Esophagus squamous epithelium (tissue), 5 donors: ENCODE data around the gene RBM12. TPM values are rescaled to one million over a fixed set of nuclear protein-coding genes. Genes with fewer than 3 reads are reported as not detected.
"Not testable (repeated sequence)": the region's sequence is repeated elsewhere in the genome, so short reads cannot be mapped to it uniquely, and the experiment has no call there.

Experiments
- DNase-seq: peaks from one replicate; lab custom pipeline; 2025; lab: John Stamatoyannopoulos, UW
- H3K27ac ChIP-seq, 4 donors: fragments of 200-600 bp; sonication (generic); one replicate each; pipeline ENCODE4 v1.5.1; 2016 to 2019; ENCODE audit warnings: mild to moderate bottlenecking in 1 of 4
- H3K27me3 ChIP-seq, 4 donors: fragments of 200-600 bp; sonication (generic); 1 replicate in 3 of 4; 2 replicates in 1 of 4; pipeline versions ENCODE4 v1.5.1 to v1.6.0; 2017 to 2021; ENCODE audit warnings: antibody characterized with exemption in 1 of 4
- H3K36me3 ChIP-seq, 3 donors: fragments of 200-600 bp; sonication (generic); one replicate each; pipeline ENCODE4 v1.5.1; 2016 to 2019
- H3K4me1 ChIP-seq, 3 donors: fragments of 200-600 bp; sonication (generic); one replicate each; pipeline ENCODE4 v1.5.1; 2017 to 2019
- H3K4me3 ChIP-seq, 4 donors: fragments of 200-600 bp; sonication (generic); 1 replicate in 3 of 4; 2 replicates in 1 of 4; pipeline ENCODE4 v1.5.1; 2016 to 2019; ENCODE audit warnings: mild to moderate bottlenecking in 2 of 4, moderate library complexity in 1 of 4
- H3K9me3 ChIP-seq, 3 donors: fragments of 200-600 bp; sonication (generic); one replicate each; pipeline ENCODE4 v1.5.1; 2016 to 2019
- POLR2A ChIP-seq, 4 donors: fragments of 450-650 bp; IDR thresholded peaks; one replicate each; pipeline ENCODE4 v1.6.1; 2017; ENCODE audit warnings: antibody characterized with exemption in 4 of 4, mild to moderate bottlenecking in 4 of 4, moderate library complexity in 3 of 4
- WGBS, 2 donors: methylation state at CpG; one replicate each; pipeline ENCODE4 v1.1.5; 2018; 5-methylcytosine and 5-hydroxymethylcytosine counted together
- intact Hi-C: fragments of 100-400 bp; cut with DNase I; formaldehyde crosslinking; loops from one replicate; pipeline ENCODE4 v1.15.0; 2022
- total RNA-seq, 4 donors: library from RNA; depleted of rRNA; stranded (reverse); fragments of >200 nt; gene quantifications; one replicate each; pipeline ENCODE4 v1.1.0, GENCODE V29; 2016
- TF ChIP-seq, protein P1 (sequence below), 6 experiments: fragments of 450-650 bp in 4 of 6; fragments of 200-600 bp in 2 of 6; sonication (generic) in 2 of 6; IDR thresholded peaks; one replicate each; pipeline ENCODE4 v1.5.1; 2016 to 2019; ENCODE audit warnings: antibody characterized with exemption in 6 of 6, mild to moderate bottlenecking in 4 of 6, moderate library complexity in 4 of 6
- donor health status: DM: yes; HTN: yes; CAD: no.

RBM12 gene, protein sequence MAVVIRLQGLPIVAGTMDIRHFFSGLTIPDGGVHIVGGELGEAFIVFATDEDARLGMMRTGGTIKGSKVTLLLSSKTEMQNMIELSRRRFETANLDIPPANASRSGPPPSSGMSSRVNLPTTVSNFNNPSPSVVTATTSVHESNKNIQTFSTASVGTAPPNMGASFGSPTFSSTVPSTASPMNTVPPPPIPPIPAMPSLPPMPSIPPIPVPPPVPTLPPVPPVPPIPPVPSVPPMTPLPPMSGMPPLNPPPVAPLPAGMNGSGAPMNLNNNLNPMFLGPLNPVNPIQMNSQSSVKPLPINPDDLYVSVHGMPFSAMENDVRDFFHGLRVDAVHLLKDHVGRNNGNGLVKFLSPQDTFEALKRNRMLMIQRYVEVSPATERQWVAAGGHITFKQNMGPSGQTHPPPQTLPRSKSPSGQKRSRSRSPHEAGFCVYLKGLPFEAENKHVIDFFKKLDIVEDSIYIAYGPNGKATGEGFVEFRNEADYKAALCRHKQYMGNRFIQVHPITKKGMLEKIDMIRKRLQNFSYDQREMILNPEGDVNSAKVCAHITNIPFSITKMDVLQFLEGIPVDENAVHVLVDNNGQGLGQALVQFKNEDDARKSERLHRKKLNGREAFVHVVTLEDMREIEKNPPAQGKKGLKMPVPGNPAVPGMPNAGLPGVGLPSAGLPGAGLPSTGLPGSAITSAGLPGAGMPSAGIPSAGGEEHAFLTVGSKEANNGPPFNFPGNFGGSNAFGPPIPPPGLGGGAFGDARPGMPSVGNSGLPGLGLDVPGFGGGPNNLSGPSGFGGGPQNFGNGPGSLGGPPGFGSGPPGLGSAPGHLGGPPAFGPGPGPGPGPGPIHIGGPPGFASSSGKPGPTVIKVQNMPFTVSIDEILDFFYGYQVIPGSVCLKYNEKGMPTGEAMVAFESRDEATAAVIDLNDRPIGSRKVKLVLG
- 10 to 100 TPM; 14.2 to 35.5 (median 30.0) TPM for total RNA-seq

GRCh38 chr20:35664466-35665206, at the start of gene RBM12, which contains the start of gene CPNE1:
TSS of gene RBM12 (minus strand) at chr20:35664900. CDS start at chr20:35655322, 9,578 bp downstream.
TSS of gene CPNE1 (minus strand) at chr20:35664900. CDS start at chr20:35632923, 31,977 bp downstream.
- peak in 3 of 4 donors; percentile 86 to 96 (median 91) for TF ChIP-seq POLR2A (IDR thresholded peaks at IDR 0.05)
- TF ChIP-seq, protein P1, sequence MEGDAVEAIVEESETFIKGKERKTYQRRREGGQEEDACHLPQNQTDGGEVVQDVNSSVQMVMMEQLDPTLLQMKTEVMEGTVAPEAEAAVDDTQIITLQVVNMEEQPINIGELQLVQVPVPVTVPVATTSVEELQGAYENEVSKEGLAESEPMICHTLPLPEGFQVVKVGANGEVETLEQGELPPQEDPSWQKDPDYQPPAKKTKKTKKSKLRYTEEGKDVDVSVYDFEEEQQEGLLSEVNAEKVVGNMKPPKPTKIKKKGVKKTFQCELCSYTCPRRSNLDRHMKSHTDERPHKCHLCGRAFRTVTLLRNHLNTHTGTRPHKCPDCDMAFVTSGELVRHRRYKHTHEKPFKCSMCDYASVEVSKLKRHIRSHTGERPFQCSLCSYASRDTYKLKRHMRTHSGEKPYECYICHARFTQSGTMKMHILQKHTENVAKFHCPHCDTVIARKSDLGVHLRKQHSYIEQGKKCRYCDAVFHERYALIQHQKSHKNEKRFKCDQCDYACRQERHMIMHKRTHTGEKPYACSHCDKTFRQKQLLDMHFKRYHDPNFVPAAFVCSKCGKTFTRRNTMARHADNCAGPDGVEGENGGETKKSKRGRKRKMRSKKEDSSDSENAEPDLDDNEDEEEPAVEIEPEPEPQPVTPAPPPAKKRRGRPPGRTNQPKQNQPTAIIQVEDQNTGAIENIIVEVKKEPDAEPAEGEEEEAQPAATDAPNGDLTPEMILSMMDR (IDR thresholded peaks at IDR 0.05): peak in 1 of 6 experiments; percentile 5

GRCh38 chr20:35714127-35714526, 49.4 kb upstream of the RBM12 start:
- Histone ChIP-seq H3K27ac (no peak overlapping the region), H3K4me1 (peaks cover 0 to 39% (median 6%) of the 10 kb centered on the region in 3 donors), H3K36me3 (peaks cover 33 to 100% (median 58%) of the 10 kb centered on the region in 3 donors), H3K27me3 (no peaks in the 10 kb centered on the region), H3K4me3 (no peak overlapping the region), H3K9me3 (no peaks in the 10 kb centered on the region)
- 70 to 72% methylated on average over 4 of the region's 4 CpGs for WGBS, 2 donors
- no peak for DNase-seq
- intact Hi-C loops: no loop called here
- no peak for TF ChIP-seq POLR2A (IDR thresholded peaks at IDR 0.05)
- TF ChIP-seq, protein P1 (IDR thresholded peaks at IDR 0.05): no peak

More at GRCh38 chr20:35664466-35665206, at the start of gene RBM12, which contains the start of gene CPNE1:
- WGBS, 2 donors: 0 to 7% methylated on average over 3 to 14 of the region's 61 CpGs
- H3K27me3 ChIP-seq: no peaks in the 10 kb centered on the region
- peak within 1 kb of the TSS; percentile 96 to 100 (median 99) for H3K27ac ChIP-seq
- H3K4me1 ChIP-seq: peaks cover 11 to 46% (median 29%) of the 10 kb centered on the region in 3 donors
- peak; percentile 58 for DNase-seq
- peaks cover 0 to 15% (median 0%) of the 10 kb centered on the region in 3 donors for H3K36me3 ChIP-seq
- peak within 1 kb of the TSS; percentile 77 to 96 (median 84) for H3K4me3 ChIP-seq
- no peaks in the 10 kb centered on the region for H3K9me3 ChIP-seq
- intact Hi-C loops: no loop called here

- DNase-seq, intact Hi-C loops, H3K27ac ChIP-seq, H3K9me3 ChIP-seq, H3K4me3 ChIP-seq, H3K27me3 ChIP-seq: not testable (repeated sequence)
- peaks cover 23 to 100% (median 50%) of the 10 kb centered on the region in 3 donors for H3K36me3 ChIP-seq
- peaks cover 0 to 42% (median 6%) of the 10 kb centered on the region in 3 donors for H3K4me1 ChIP-seq
- 79 to 86% methylated on average over 7 of the region's 9 CpGs for WGBS, 2 donors
These were observed 48.4 kb upstream of the RBM12 start for GRCh38 chr20:35713120-35713519.

DNA sequence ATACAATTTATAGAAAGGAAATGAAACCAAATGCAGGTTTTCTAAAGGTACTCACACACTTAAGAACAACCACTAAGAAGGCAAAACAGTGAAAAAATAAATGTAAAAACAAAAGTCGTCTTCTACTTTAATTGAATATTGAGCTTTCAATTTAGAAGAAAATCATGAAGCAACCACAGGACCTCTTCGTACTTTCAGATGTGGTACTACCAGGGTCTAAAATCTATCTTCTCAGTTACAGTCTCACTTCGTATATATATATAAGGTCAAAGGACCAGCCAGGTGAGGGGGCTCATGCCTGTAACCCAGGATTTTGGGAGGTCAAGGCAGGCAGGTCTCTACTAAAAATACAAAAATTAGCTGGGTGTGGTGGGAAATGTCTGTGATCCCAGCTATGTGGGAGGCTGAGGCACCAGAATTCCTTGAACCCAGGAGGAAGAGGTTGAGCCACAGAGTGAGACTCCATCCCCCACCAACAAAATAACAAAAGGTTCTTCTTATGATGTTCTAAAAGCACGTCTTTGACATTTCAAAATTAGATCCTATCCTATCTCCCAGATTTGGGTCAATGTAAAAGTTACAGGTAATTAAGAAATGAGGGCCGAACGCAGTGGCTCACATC, 47.0 kb upstream of the RBM12 start:
- H3K9me3 ChIP-seq: no peaks in the 10 kb centered on the region
- H3K36me3 ChIP-seq: peaks cover 22 to 100% (median 44%) of the 10 kb centered on the region in 3 donors
- H3K4me1 ChIP-seq: peaks cover 0 to 42% (median 6%) of the 10 kb centered on the region in 3 donors
- H3K27ac ChIP-seq: no peak overlapping the region
- WGBS, 2 donors: 70 to 75% methylated on average over 6 of the region's 6 CpGs
- no peaks in the 10 kb centered on the region for H3K27me3 ChIP-seq
- no peak for DNase-seq
- intact Hi-C loops: no loop called here
- H3K4me3 ChIP-seq: no peak overlapping the region
- TF ChIP-seq, protein P1 (IDR thresholded peaks at IDR 0.05): no peak
- TF ChIP-seq POLR2A (IDR thresholded peaks at IDR 0.05): no peak
